Amygdala (tissue), 56 donors: ENCODE measurements around the gene RPAP2.
"Not testable (repeated sequence)": the region's sequence is repeated elsewhere in the genome, so short reads cannot be mapped to it uniquely, and the experiment has no call there.

Source experiments
- DNase-seq, 56 donors: peaks; one replicate each; lab custom pipeline; 2025; lab: John Stamatoyannopoulos, UW

The RPAP2 gene

GRCh38 chr1:92317836-92318493, 19.1 kb downstream of the RPAP2 start:
- DNase-seq: no peak

- no peak for DNase-seq
These were observed 24.9 kb downstream of the RPAP2 start for GRCh38 chr1:92323473-92324453.

GRCh38 chr1:92324784-92325183, 25.9 kb downstream of the RPAP2 start:
- DNase-seq: no peak

- no peak for DNase-seq
These were observed 27.8 kb downstream of the RPAP2 start for GRCh38 chr1:92326681-92327080.

- DNase-seq: no peak
These were observed 28.9 kb downstream of the RPAP2 start for GRCh38 chr1:92327794-92328193.

- DNase-seq: no peak
These were observed 30.7 kb downstream of the RPAP2 start for GRCh38 chr1:92329347-92330129.

- DNase-seq: no peak
These were observed 34.8 kb downstream of the RPAP2 start for GRCh38 chr1:92333668-92334067.

- DNase-seq: no peak
These were observed 41.3 kb downstream of the RPAP2 start for GRCh38 chr1:92340154-92340553.

GRCh38 chr1:92342401-92342800, 43.5 kb downstream of the RPAP2 start:
- DNase-seq: no peak

- no peak for DNase-seq
These were observed 44.2 kb downstream of the RPAP2 start for GRCh38 chr1:92343061-92343460.

- no peak for DNase-seq
These were observed 48.2 kb downstream of the RPAP2 start for GRCh38 chr1:92346866-92347640.

GRCh38 chr1:92352856-92353255, 54.0 kb downstream of the RPAP2 start:
- no peak for DNase-seq

GRCh38 chr1:92354259-92354658, 55.4 kb downstream of the RPAP2 start:
- DNase-seq: no peak

GRCh38 chr1:92356956-92357355, 58.1 kb downstream of the RPAP2 start:
- no peak for DNase-seq

- DNase-seq: not testable (repeated sequence)
These were observed 60.5 kb downstream of the RPAP2 start for GRCh38 chr1:92359382-92359781.

GRCh38 chr1:92359986-92360385, 61.1 kb downstream of the RPAP2 start:
- no peak for DNase-seq

- no peak for DNase-seq
These were observed 64.1 kb downstream of the RPAP2 start for GRCh38 chr1:92362970-92363369.

- no peak for DNase-seq
These were observed 64.5 kb downstream of the RPAP2 start for GRCh38 chr1:92363401-92363800.

GRCh38 chr1:92365378-92366039, 66.7 kb downstream of the RPAP2 start:
- DNase-seq: no peak

GRCh38 chr1:92366040-92366395, 67.2 kb downstream of the RPAP2 start:
- DNase-seq: no peak
